GM23338 (cell line): Measurements from ENCODE around the gene SYT17. TPM values are rescaled to one million over a fixed set of nuclear protein-coding genes. Genes with fewer than 3 reads are reported as not detected.

Experiments
- ATAC-seq: fragments of 200-7000 bp; cut with Tn5 transposase; 3 replicates; pipeline ENCODE4 v1.9.1; 2020
- DNase-seq: peaks from one replicate; pipeline ENCODE4 v3.0.0-alpha.2; 2015; ENCODE audit warnings: low spot score
- H2AFZ ChIP-seq: fragments of 200-600 bp; sonication (generic); 2 replicates; pipeline ENCODE4 v1.8.0; 2016; ENCODE audit warnings: antibody characterized with exemption, mild to moderate bottlenecking, moderate library complexity
- H3F3A ChIP-seq: fragments of 200-600 bp; sonication (generic); replicated peaks from 2 replicates; pipeline ENCODE4 v1.8.0; 2017; ENCODE audit warnings: antibody characterized with exemption, mixed run types, low read depth
- H3K27ac ChIP-seq: fragments of 200-600 bp; sonication (generic); 2 replicates; pipeline ENCODE4 v1.6.1; 2016; ENCODE audit warnings: low read depth
- H3K27me3 ChIP-seq: fragments of 200-600 bp; sonication (generic); 2 replicates; pipeline ENCODE4 v1.8.0; 2016; ENCODE audit warnings: mild to moderate bottlenecking, mixed run types, moderate library complexity; ENCODE audit not compliant: insufficient read depth
- H3K36me3 ChIP-seq: fragments of 200-600 bp; sonication (generic); 2 replicates; pipeline ENCODE4 v1.8.0; 2016; ENCODE audit warnings: mild to moderate bottlenecking; ENCODE audit not compliant: insufficient read depth
- H3K4me1 ChIP-seq: fragments of 200-600 bp; sonication (generic); 2 replicates; pipeline ENCODE4 v1.8.0; 2016; ENCODE audit warnings: mild to moderate bottlenecking, moderate library complexity; ENCODE audit not compliant: insufficient read depth
- H3K4me2 ChIP-seq: fragments of 200-600 bp; sonication (generic); 2 replicates; pipeline ENCODE4 v1.7.1; 2017; ENCODE audit warnings: mixed run types
- H3K4me3 ChIP-seq: fragments of 200-600 bp; sonication (generic); 2 replicates; pipeline ENCODE4 v1.6.1; 2016; ENCODE audit warnings: mixed run types
- H3K79me2 ChIP-seq: fragments of 200-600 bp; sonication (generic); replicated peaks from 2 replicates; pipeline ENCODE4 v1.8.0; 2017; ENCODE audit warnings: mild to moderate bottlenecking; ENCODE audit not compliant: insufficient read depth
- H3K9me2 ChIP-seq: fragments of 200-600 bp; sonication (generic); 2 replicates; pipeline ENCODE4 v1.8.0; 2017; ENCODE audit not compliant: insufficient read depth
- H4K20me1 ChIP-seq: fragments of 200-600 bp; sonication (generic); replicated peaks from 2 replicates; pipeline ENCODE4 v1.8.0; 2017; ENCODE audit warnings: mild to moderate bottlenecking; ENCODE audit not compliant: insufficient read depth
- H3K27ac Mint-ChIP-seq: 2 replicates; pipeline ENCODE4 v1.8.0; 2020; ENCODE audit warnings: inconsistent platforms, mild to moderate bottlenecking, moderate library complexity, mixed read lengths
- H3K27me3 Mint-ChIP-seq: 3 replicates; pipeline ENCODE4 v1.8.0; 2022; ENCODE audit warnings: low read depth, mild to moderate bottlenecking, moderate library complexity, mixed read lengths, inconsistent platforms; ENCODE audit not compliant: insufficient read depth, poor library complexity
- H3K36me3 Mint-ChIP-seq: 3 replicates; pipeline ENCODE4 v1.8.0; 2021; ENCODE audit warnings: low read depth, mild to moderate bottlenecking, inconsistent platforms, moderate library complexity, mixed read lengths
- H3K4me1 Mint-ChIP-seq: 3 replicates; pipeline ENCODE4 v1.8.0; 2020; ENCODE audit warnings: mild to moderate bottlenecking, inconsistent platforms, mixed read lengths
- H3K4me3 Mint-ChIP-seq: 3 replicates; pipeline ENCODE4 v1.8.0; 2021; ENCODE audit warnings: moderate library complexity, mild to moderate bottlenecking, inconsistent platforms, mixed read lengths
- H3K9me3 Mint-ChIP-seq: 3 replicates; pipeline ENCODE4 v1.8.0; 2020; ENCODE audit warnings: moderate library complexity, mild to moderate bottlenecking, inconsistent platforms, mixed read lengths
- CREB1 ChIP-seq: fragments of 250-450 bp; sonication (Bioruptor Pico); IDR thresholded peaks from 2 replicates; pipeline ENCODE4 v1.5.0; 2020; ENCODE audit warnings: low read depth, mild to moderate bottlenecking, moderate library complexity
- POLR2AphosphoS5 ChIP-seq: IDR thresholded peaks from 2 replicates; pipeline ENCODE4 v1.6.1; 2016; ENCODE audit warnings: antibody characterized with exemption, low read depth
- ZNF114 ChIP-seq: fragments of 250-450 bp; sonication (Bioruptor Pico); IDR thresholded peaks from 2 replicates; pipeline ENCODE4 v1.5.0; 2020; ENCODE audit warnings: mild to moderate bottlenecking, moderate library complexity
- polyA plus RNA-seq: library from polyadenylated mRNA; unstranded; fragments of >200 nt; fragmentation: Nextera tagmentation; extraction: Ambion mirVana; gene quantifications from 2 replicates; pipeline ENCODE4 v1.2.1, GENCODE V29; 2016
- total RNA-seq: library from RNA; depleted of rRNA; stranded (reverse); fragments of >200 nt; shearing (Covaris generic); gene quantifications from 2 replicates; pipeline ENCODE4 v1.2.3, GENCODE V29; 2014
- TF ChIP-seq, protein P1 (sequence below): fragments of 250-450 bp; sonication (Bioruptor Pico); IDR thresholded peaks from 2 replicates; pipeline ENCODE4 v1.5.0; 2020; ENCODE audit warnings: mild to moderate bottlenecking, moderate library complexity
- TF ChIP-seq, protein P2 (sequence below): IDR thresholded peaks from 2 replicates; pipeline ENCODE4 v1.6.1; 2016; ENCODE audit warnings: antibody characterized with exemption

SYT17 gene
- total and polyA plus RNA-seq, 2 experiments from 2014 or later = 5.3 to 9.5 TPM

DNA sequence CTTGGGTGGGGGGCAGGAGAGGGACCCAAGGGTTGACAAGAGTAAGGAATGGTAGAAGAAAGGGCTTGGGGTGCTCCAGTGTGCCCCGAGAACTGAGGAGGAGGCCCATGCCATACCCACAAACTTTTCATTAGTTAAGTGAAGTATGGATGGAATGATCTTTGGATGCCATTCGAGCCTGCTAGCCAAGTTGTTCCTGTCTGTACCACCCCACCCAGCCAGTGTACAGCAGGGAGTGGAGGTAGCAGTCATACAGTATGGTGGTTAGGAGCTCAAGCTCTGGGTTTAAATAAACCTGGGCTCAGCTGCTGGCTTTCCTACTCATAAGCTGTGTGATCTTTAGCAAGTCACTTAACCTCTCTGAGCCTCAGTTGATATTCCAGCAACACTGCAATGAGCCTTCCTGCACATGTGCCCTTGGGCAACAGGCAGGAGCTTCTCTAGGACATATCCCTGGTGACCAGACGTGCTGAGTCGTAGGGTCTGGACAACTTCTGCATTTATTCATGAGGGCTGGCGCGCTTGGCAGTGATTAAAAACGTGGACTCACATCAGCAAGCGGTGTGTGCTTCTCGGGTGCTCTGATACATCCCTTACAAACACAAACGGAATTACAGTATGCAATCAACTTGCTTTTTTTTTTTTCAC is 31.4 kb upstream of the SYT17 start (continued):
- TF ChIP-seq, protein P1, sequence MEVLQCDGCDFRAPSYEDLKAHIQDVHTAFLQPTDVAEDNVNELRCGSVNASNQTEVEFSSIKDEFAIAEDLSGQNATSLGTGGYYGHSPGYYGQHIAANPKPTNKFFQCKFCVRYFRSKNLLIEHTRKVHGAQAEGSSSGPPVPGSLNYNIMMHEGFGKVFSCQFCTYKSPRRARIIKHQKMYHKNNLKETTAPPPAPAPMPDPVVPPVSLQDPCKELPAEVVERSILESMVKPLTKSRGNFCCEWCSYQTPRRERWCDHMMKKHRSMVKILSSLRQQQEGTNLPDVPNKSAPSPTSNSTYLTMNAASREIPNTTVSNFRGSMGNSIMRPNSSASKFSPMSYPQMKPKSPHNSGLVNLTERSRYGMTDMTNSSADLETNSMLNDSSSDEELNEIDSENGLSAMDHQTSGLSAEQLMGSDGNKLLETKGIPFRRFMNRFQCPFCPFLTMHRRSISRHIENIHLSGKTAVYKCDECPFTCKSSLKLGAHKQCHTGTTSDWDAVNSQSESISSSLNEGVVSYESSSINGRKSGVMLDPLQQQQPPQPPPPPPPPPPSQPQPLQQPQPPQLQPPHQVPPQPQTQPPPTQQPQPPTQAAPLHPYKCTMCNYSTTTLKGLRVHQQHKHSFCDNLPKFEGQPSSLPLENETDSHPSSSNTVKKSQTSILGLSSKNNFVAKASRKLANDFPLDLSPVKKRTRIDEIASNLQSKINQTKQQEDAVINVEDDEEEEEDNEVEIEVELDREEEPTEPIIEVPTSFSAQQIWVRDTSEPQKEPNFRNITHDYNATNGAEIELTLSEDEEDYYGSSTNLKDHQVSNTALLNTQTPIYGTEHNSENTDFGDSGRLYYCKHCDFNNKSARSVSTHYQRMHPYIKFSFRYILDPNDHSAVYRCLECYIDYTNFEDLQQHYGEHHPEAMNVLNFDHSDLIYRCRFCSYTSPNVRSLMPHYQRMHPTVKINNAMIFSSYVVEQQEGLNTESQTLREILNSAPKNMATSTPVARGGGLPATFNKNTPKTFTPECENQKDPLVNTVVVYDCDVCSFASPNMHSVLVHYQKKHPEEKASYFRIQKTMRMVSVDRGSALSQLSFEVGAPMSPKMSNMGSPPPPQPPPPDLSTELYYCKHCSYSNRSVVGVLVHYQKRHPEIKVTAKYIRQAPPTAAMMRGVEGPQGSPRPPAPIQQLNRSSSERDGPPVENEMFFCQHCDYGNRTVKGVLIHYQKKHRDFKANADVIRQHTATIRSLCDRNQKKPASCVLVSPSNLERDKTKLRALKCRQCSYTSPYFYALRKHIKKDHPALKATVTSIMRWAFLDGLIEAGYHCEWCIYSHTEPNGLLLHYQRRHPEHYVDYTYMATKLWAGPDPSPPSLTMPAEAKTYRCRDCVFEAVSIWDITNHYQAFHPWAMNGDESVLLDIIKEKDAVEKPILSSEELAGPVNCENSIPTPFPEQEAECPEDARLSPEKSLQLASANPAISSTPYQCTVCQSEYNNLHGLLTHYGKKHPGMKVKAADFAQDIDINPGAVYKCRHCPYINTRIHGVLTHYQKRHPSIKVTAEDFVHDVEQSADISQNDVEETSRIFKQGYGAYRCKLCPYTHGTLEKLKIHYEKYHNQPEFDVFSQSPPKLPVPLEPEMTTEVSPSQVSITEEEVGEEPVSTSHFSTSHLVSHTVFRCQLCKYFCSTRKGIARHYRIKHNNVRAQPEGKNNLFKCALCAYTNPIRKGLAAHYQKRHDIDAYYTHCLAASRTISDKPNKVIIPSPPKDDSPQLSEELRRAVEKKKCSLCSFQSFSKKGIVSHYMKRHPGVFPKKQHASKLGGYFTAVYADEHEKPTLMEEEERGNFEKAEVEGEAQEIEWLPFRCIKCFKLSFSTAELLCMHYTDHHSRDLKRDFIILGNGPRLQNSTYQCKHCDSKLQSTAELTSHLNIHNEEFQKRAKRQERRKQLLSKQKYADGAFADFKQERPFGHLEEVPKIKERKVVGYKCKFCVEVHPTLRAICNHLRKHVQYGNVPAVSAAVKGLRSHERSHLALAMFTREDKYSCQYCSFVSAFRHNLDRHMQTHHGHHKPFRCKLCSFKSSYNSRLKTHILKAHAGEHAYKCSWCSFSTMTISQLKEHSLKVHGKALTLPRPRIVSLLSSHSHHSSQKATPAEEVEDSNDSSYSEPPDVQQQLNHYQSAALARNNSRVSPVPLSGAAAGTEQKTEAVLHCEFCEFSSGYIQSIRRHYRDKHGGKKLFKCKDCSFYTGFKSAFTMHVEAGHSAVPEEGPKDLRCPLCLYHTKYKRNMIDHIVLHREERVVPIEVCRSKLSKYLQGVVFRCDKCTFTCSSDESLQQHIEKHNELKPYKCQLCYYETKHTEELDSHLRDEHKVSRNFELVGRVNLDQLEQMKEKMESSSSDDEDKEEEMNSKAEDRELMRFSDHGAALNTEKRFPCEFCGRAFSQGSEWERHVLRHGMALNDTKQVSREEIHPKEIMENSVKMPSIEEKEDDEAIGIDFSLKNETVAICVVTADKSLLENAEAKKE (CRISPR knock-in tag) = no peak
- TF ChIP-seq CREB1 (CRISPR knock-in tag) = no peak
- TF ChIP-seq ZNF114 = no peak

DNA sequence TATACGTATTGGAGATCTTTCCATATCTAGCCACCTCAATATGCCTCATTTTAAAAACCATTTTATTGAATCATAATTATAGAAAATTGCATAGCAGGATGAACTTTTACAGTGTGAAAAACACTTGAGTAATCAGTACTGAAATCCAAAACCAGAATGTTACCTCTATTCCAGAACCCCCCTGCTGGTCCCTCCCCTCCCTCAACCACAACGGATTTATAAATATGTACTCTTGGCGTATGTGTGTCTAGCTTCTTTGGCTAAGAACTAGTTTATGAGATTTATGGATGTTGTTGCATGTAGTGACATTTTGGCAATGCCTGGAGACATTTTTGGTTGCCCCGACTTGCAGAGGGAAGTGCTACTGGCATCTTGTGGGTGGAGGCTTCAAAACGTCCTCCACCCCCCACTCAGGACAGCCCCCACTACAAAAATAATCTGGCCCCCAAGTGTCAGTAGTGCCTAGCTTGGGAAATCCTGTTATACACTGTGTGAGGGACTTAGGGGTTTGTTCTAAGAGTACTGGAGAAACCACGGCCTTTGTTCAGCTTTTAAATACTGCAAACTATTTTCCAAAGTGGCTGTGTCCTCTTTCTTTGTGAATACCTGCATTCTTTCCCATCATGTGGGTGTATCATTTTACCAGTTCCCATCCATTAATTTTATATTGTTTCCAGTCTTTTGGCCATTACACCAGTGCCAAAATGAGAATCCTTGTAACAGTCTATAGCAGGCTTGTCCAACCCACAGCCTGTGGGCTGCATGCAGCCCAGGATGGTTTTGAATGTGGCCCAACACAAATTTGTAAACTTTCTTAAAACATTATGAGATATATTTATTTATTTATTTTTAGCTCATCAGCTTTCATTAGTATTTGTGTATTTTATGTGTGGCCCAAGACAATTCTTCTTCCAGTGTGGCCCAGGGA is 30.6 kb upstream of the SYT17 start:
- H3K27ac Mint-ChIP-seq = no peak overlapping the region
- H3K4me1 Mint-ChIP-seq = peaks cover 18% of the 10 kb centered on the region
- H3K27me3 Mint-ChIP-seq = peaks cover 5% of the 10 kb centered on the region
- no peak overlapping the region for H3K4me3 Mint-ChIP-seq
- TF ChIP-seq, protein P2, sequence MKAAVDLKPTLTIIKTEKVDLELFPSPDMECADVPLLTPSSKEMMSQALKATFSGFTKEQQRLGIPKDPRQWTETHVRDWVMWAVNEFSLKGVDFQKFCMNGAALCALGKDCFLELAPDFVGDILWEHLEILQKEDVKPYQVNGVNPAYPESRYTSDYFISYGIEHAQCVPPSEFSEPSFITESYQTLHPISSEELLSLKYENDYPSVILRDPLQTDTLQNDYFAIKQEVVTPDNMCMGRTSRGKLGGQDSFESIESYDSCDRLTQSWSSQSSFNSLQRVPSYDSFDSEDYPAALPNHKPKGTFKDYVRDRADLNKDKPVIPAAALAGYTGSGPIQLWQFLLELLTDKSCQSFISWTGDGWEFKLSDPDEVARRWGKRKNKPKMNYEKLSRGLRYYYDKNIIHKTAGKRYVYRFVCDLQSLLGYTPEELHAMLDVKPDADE = no peak
- TF ChIP-seq POLR2AphosphoS5 (no peak), ZNF114 (no peak)
- TF ChIP-seq, protein P1 (CRISPR knock-in tag) = no peak
- 0 out of 2 replicates have a peak, but pooled peaks cover 6% of the 10 kb centered on the region for H3K4me1 ChIP-seq
- no peaks in the 10 kb centered on the region for H3K36me3 Mint-ChIP-seq
- no peak overlapping the region for H2AFZ ChIP-seq
- no peak for ATAC-seq
- H3K9me2 ChIP-seq = no peaks in the 10 kb centered on the region
- no peaks in the 10 kb centered on the region for H3K27me3 ChIP-seq
- H3K4me2 ChIP-seq = no peak overlapping the region
- H3K4me3 ChIP-seq = no peak overlapping the region
- DNase-seq = no peak
- no peaks in the 10 kb centered on the region for H3K9me3 Mint-ChIP-seq
- H3F3A ChIP-seq = no peaks in the 10 kb centered on the region
- no peaks in the 10 kb centered on the region for H4K20me1 ChIP-seq
- H3K27ac ChIP-seq = no peak overlapping the region
- H3K36me3 ChIP-seq = no peaks in the 10 kb centered on the region
- no peaks in the 10 kb centered on the region for H3K79me2 ChIP-seq
